ENCODE data around the gene TMEM183A.

- TF ChIP-seq EZH2phosphoT487 (IDR thresholded peaks at IDR 0.05; ENCODE audit: borderline replicate concordance, low read length) (no peak), CTCF (conservative IDR thresholded peaks at IDR 0.05; ENCODE audit: low read depth, low read length) (no peak)
Measured at GRCh38 chr1:203049576-203050180, 42.5 kb downstream of the TMEM183A start.

Data from PC-3 (cell line).